Epithelial cell of proximal tubule (primary cell): ENCODE results near the gene AKAP6. TPM values are rescaled to one million over a fixed set of nuclear protein-coding genes. Genes with fewer than 3 reads are reported as not detected.

ENCODE experiments used
- DNase-seq: peaks from one replicate; pipeline ENCODE4 v3.0.0-alpha.2; 2011; ENCODE audit warnings: low read depth
- H3K4me3 ChIP-seq: 2 replicates; pipeline ENCODE4 v1.5.1; 2011; ENCODE audit warnings: low read depth, mild to moderate bottlenecking, low read length
- total RNA-seq: library from RNA; depleted of rRNA; stranded (reverse); fragments of >200 nt; gene quantifications from 2 replicates; pipeline ENCODE4 v1.2.3, GENCODE V29; 2015
- TF ChIP-seq, protein P1 (sequence below): conservative IDR thresholded peaks from 2 replicates; pipeline ENCODE4 v1.5.1; 2012; ENCODE audit warnings: low read depth, mild to moderate bottlenecking, low read length

The AKAP6 gene
- total RNA-seq, 1 donor from 2014 or later = 4.6 TPM

DNA sequence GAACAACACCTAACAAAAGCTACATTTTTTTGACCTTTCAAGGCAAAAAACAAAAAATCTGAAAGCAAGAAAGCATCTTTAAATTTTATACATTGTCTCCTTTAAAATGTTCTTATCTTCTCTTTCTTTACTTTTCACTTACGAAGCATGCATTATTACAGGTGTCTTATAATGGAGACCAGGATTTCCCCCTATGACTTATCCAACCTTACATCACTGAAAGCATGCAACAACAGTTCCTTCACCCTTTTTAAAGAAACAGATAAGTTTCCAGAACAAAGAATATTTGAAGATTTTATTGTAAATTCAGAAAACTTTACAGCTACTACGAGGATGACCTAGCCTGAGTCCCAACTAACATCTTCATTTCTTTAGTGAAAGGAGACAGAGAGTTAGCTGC, 277.2 kb downstream of the AKAP6 start:
- H3K4me3 ChIP-seq = no peak overlapping the region
- TF ChIP-seq, protein P1, sequence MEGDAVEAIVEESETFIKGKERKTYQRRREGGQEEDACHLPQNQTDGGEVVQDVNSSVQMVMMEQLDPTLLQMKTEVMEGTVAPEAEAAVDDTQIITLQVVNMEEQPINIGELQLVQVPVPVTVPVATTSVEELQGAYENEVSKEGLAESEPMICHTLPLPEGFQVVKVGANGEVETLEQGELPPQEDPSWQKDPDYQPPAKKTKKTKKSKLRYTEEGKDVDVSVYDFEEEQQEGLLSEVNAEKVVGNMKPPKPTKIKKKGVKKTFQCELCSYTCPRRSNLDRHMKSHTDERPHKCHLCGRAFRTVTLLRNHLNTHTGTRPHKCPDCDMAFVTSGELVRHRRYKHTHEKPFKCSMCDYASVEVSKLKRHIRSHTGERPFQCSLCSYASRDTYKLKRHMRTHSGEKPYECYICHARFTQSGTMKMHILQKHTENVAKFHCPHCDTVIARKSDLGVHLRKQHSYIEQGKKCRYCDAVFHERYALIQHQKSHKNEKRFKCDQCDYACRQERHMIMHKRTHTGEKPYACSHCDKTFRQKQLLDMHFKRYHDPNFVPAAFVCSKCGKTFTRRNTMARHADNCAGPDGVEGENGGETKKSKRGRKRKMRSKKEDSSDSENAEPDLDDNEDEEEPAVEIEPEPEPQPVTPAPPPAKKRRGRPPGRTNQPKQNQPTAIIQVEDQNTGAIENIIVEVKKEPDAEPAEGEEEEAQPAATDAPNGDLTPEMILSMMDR = no peak
- DNase-seq = no peak

DNA sequence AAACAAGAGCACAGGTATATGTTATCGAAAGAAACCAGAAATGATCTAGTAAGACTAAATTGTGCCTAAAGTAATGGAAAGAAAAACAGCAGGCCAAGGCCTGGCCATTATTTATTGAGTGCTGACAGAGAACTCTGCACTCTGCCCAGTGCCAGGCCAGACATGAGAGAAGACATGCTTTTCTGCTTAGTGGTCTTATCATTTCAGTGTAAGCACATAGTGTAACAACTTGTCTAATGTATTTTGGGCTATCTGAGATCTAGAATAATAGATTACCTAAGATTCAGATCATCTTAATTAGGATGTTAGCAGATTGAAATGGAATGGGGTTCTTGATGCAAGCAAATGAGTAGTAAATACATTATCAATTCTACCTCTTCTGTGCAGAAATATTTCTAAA, 278.3 kb downstream of the AKAP6 start:
- no peak for DNase-seq
- TF ChIP-seq, protein P1 = no peak

DNA sequence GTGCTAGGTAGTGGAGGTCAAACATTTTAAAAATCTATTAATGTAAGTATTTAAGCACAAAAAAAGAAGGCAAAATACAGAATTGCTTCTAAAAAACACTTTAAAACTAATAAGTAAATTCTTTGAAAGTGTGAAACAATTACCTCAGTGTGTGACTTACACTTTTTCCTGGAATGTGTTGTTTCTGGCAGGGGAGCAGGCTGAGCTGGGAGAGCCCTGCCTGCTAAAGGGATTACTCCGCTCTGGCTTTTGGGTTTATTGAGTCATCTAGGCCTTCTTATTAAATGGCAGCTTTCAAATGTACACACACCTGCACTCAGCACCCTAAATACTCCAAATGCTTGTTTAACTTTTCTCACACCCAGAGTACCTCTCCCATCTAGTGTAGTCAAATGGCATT, 279.8 kb downstream of the AKAP6 start:
- TF ChIP-seq, protein P1 = no peak
- no peak for DNase-seq
- no peak overlapping the region for H3K4me3 ChIP-seq

More for the DNA sequence above, 278.3 kb downstream of the AKAP6 start:
- no peak overlapping the region for H3K4me3 ChIP-seq

DNA sequence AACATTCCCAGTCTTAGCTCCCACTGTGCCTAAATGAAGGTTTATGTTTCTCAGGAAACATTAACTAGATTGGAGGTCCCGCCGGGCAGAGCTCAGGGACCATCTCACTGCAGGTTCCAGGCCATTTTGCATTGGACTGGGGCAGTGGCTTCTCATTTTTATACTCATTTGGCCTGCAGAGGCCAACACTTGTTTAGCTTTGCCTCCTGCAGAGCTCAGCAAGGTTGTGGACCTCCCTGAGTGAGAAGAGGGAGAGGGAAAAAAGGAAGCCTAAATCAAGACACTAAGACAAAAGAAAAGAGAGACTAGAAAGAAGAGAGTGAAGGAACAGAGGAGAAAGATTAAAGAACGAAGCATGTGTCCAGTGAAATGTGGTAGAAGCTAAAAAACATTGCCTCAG, 280.3 kb downstream of the AKAP6 start:
- no peak for DNase-seq
- TF ChIP-seq, protein P1 = no peak
- H3K4me3 ChIP-seq = no peak overlapping the region

DNA sequence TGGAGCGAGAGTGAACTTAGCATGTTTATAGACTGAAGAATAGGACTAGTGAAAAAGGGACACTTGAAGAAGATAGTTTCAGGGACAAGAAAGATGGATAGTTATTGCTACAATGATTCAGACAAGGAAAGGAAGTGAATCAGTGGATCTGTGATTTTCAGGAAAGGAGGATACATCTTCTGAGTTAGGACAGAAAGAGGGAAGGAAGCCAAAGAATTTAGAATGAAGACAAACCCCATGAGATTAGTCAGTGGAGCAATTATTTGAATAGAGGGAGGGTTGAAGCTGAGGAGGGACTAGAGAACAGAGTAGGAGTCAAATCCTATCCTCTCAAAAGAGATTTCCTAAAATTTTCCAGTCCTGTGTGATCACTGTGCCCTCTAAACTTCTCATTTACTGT, 282.7 kb downstream of the AKAP6 start:
- TF ChIP-seq, protein P1 = no peak
- DNase-seq = no peak

DNA sequence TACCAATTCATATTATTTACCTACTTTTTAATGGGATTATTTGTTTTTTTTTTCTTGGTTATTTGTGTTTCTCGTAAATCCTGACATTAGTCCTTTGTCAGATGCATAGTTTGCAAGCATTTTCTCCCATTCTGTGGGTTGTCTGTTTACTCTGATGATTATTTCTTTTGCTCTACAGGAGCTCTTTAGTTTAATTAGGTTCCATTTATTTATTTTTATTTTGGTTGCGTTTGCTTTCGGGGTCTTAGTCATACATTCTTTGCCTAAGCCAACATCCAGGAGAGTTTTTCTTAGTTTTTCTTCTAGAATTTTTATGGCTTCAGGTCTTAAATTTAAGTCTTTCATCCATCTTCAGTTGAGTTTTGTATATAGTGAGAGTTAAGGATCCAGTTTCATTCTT, 289.9 kb downstream of the AKAP6 start:
- H3K4me3 ChIP-seq = no peak overlapping the region
- TF ChIP-seq, protein P1 = no peak
- no peak for DNase-seq

More for the DNA sequence above, 282.7 kb downstream of the AKAP6 start:
- no peak overlapping the region for H3K4me3 ChIP-seq

DNA sequence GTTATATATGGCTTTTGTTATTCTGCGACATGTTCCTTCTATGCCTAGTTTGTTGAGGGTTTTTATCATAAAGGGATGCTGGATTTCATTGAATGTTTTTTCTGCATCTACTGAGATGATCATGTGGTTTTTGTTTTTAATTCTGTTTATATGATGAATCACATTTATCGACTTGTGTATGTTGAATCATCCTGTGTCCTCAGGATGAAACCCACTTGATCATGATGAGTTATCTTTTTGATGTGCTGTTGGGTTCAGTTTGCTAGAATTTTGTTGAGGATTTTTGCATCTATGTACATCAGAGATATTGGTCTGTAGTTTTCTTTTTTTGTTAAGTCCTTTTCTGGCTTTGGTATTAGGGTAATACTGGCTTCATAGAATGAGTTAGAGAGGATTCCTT, 291.2 kb downstream of the AKAP6 start:
- no peak for DNase-seq

More for the DNA sequence above, 291.2 kb downstream of the AKAP6 start:
- no peak overlapping the region for H3K4me3 ChIP-seq
- TF ChIP-seq, protein P1 = no peak
